Peyer's patch (tissue), 4 donors: Measurements from ENCODE around the gene MYCN. TPM values are rescaled to one million over a fixed set of nuclear protein-coding genes. Genes with fewer than 3 reads are reported as not detected.
"Not testable (repeated sequence)": the region's sequence is repeated elsewhere in the genome, so short reads cannot be mapped to it uniquely, and the experiment has no call there.

Source experiments
- DNase-seq, 3 donors: peaks; one replicate each; pipeline ENCODE4 v3.0.0-alpha.2; 2017 to 2019
- H3K27ac ChIP-seq, 4 donors: fragments of 200-600 bp; sonication (generic); one replicate each; pipeline ENCODE4 v1.5.1; 2016 to 2019
- H3K27me3 ChIP-seq, 2 donors: fragments of 200-600 bp; sonication (generic); one replicate each; pipeline ENCODE4 v1.5.1; 2019
- H3K36me3 ChIP-seq, 3 donors: fragments of 200-600 bp; sonication (generic); one replicate each; pipeline ENCODE4 v1.5.1; 2016 to 2019
- H3K4me1 ChIP-seq, 4 donors: fragments of 200-600 bp; sonication (generic); one replicate each; pipeline ENCODE4 v1.5.1; 2016 to 2019
- H3K4me3 ChIP-seq, 4 donors: fragments of 200-600 bp; sonication (generic); 1 replicate in 3 of 4; 2 replicates in 1 of 4; pipeline ENCODE4 v1.5.1; 2016 to 2019; ENCODE audit warnings: mild to moderate bottlenecking in 1 of 4
- H3K9me3 ChIP-seq, 4 donors: fragments of 200-600 bp; sonication (generic); one replicate each; pipeline ENCODE4 v1.5.1; 2016 to 2019; ENCODE audit warnings: mild to moderate bottlenecking in 1 of 4
- CTCF ChIP-seq, 6 experiments: fragments of 450-650 bp in 4 of 6; fragments of 200-600 bp in 2 of 6; sonication (generic) in 1 of 6; IDR thresholded peaks; one replicate each; pipeline ENCODE4 v1.5.1; 2017 to 2019; ENCODE audit warnings: antibody characterized with exemption in 6 of 6, mild to moderate bottlenecking in 3 of 6, moderate library complexity in 1 of 6
- POLR2A ChIP-seq, 2 donors: fragments of 450-650 bp; IDR thresholded peaks; one replicate each; pipeline ENCODE4 v1.5.1; 2017; ENCODE audit warnings: antibody characterized with exemption in 2 of 2, mild to moderate bottlenecking in 2 of 2, moderate library complexity in 2 of 2
- total RNA-seq, 4 donors: library from RNA; depleted of rRNA; stranded (reverse); fragments of >200 nt; gene quantifications; one replicate each; pipeline ENCODE4 v1.1.0, GENCODE V29; 2016

Gene MYCN
- total RNA-seq, 4 donors from 2014 or later, result 0.94 to 5.0 (median 3.3) TPM

GRCh38 chr2:15899327-15899612, 41.1 kb upstream of the MYCN start:
- Histone ChIP-seq H3K36me3 (no peaks in the 10 kb centered on the region), H3K4me3 (no peak overlapping the region), H3K4me1 (no peaks in the 10 kb centered on the region), H3K9me3 (no peaks in the 10 kb centered on the region), H3K27me3 (no peaks in the 10 kb centered on the region), H3K27ac (no peak overlapping the region)
- DNase-seq, result no peak
- TF ChIP-seq POLR2A (IDR thresholded peaks at IDR 0.05) (no peak), CTCF (IDR thresholded peaks at IDR 0.05) (no peak)

- H3K27ac ChIP-seq, result no peak overlapping the region
- no peaks in the 10 kb centered on the region for H3K27me3 ChIP-seq
- no peaks in the 10 kb centered on the region for H3K36me3 ChIP-seq
- no peaks in the 10 kb centered on the region for H3K9me3 ChIP-seq
- TF ChIP-seq POLR2A (IDR thresholded peaks at IDR 0.05) (no peak), CTCF (IDR thresholded peaks at IDR 0.05) (no peak)
- no peak overlapping the region for H3K4me3 ChIP-seq
- DNase-seq, result no peak
- no peaks in the 10 kb centered on the region for H3K4me1 ChIP-seq
These were observed 40.4 kb upstream of the MYCN start for GRCh38 chr2:15899751-15900493.

GRCh38 chr2:15901095-15901807, 39.1 kb upstream of the MYCN start:
- no peak for DNase-seq
- Histone ChIP-seq H3K4me1 (no peaks in the 10 kb centered on the region), H3K36me3 (no peaks in the 10 kb centered on the region), H3K27me3 (no peaks in the 10 kb centered on the region), H3K4me3 (no peak overlapping the region), H3K9me3 (no peaks in the 10 kb centered on the region), H3K27ac (no peak overlapping the region)
- TF ChIP-seq CTCF (IDR thresholded peaks at IDR 0.05) (no peak), POLR2A (IDR thresholded peaks at IDR 0.05) (no peak)

GRCh38 chr2:15901808-15902130, 38.6 kb upstream of the MYCN start:
- no peak for TF ChIP-seq CTCF (IDR thresholded peaks at IDR 0.05)
- no peak for TF ChIP-seq POLR2A (IDR thresholded peaks at IDR 0.05)
- no peak for DNase-seq
- H3K27ac ChIP-seq, result no peak overlapping the region

GRCh38 chr2:15903910-15904309, 36.4 kb upstream of the MYCN start:
- not testable (repeated sequence) for DNase-seq, H3K9me3 ChIP-seq, H3K27me3 ChIP-seq, H3K36me3 ChIP-seq, H3K4me3 ChIP-seq, H3K4me1 ChIP-seq, H3K27ac ChIP-seq

More at GRCh38 chr2:15901808-15902130, 38.6 kb upstream of the MYCN start:
- Histone ChIP-seq H3K4me3 (no peak overlapping the region), H3K27me3 (no peaks in the 10 kb centered on the region), H3K4me1 (no peaks in the 10 kb centered on the region), H3K36me3 (no peaks in the 10 kb centered on the region), H3K9me3 (no peaks in the 10 kb centered on the region)

GRCh38 chr2:15905267-15905645, 35.1 kb upstream of the MYCN start:
- no peak overlapping the region for H3K4me3 ChIP-seq
- no peak for DNase-seq
- no peak overlapping the region for H3K27ac ChIP-seq
- no peaks in the 10 kb centered on the region for H3K4me1 ChIP-seq
- H3K36me3 ChIP-seq, result no peaks in the 10 kb centered on the region
- no peak for TF ChIP-seq POLR2A (IDR thresholded peaks at IDR 0.05)
- TF ChIP-seq CTCF (IDR thresholded peaks at IDR 0.05), result no peak
- H3K27me3 ChIP-seq, result no peaks in the 10 kb centered on the region
- H3K9me3 ChIP-seq, result no peaks in the 10 kb centered on the region
